ENCODE measurements around the gene ISG20.
"Not testable (repeated sequence)": the region's sequence is repeated elsewhere in the genome, so short reads cannot be mapped to it uniquely, and the experiment has no call there.

Gene ISG20

GRCh38 chr15:88637436-88637835 is 1.4 kb upstream of the ISG20 start:
- DNase-seq = no peak

DNA sequence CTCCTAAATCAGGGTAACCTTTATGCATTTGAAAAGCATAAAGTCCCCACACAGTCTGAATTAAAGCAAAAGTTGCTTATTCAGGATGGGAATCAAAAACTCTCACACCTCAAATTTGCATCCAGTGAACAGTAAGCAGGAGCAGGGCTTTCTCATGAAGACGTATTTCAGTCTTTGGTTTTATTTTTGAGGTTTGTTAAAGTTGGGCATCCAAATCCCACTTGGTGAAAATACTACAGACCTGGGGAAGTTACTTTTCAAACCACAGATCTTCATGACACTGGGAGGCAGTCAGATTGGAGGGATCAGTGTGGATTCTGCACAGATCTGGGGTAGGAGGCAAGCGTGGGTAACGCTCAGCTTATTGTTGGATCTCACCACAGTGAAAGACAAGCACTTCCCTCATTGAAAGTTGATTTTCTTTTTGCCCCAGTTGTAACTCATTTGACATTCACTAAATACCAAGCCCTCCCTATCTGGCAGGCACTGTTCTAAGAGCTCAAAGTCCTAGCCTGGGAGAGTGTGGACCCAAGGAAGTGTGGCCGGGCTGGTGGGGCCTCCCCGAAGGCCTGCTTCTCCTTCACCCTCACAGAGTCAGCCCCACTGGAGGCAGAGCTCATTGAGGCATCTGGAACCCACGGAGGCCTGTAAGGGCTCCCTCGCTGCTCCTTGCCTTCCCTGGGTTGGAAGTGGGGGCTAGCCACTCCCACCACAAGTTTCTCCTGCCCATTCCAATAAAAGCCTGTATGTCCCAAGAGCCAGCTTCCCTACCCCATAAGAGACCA is 783 bp upstream of the ISG20 start:
- no peak for DNase-seq

- no peak for DNase-seq
These were observed 3.2 kb downstream of the ISG20 start for GRCh38 chr15:88641959-88642452.

- not testable (repeated sequence) for DNase-seq
These were observed 3.7 kb downstream of the ISG20 start for GRCh38 chr15:88642514-88642913.

GRCh38 chr15:88644741-88645140 is 5.9 kb downstream of the ISG20 start:
- no peak for DNase-seq

- no peak for DNase-seq
These were observed 6.6 kb downstream of the ISG20 start for GRCh38 chr15:88645171-88646087.

DNA sequence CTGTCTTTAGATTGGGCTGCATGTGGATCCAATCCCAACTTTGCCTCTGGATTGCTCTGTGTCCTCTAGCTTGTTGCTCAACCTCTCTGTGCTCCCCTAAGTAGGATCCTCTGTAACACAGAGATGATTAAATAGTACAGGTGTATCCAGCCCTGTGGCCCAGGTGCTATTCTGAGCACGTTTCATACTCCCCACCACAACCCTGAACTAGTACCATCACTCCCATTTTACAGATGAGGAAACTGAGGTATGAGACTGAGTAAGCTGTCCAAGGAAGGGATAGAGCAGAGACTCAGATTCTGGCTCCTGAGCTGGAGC is 7.2 kb downstream of the ISG20 start:
- no peak for DNase-seq

- DNase-seq = no peak
These were observed 8.1 kb downstream of the ISG20 start for GRCh38 chr15:88646951-88647350.

GRCh38 chr15:88647351-88648105 is 8.7 kb downstream of the ISG20 start:
- DNase-seq = no peak

DNA sequence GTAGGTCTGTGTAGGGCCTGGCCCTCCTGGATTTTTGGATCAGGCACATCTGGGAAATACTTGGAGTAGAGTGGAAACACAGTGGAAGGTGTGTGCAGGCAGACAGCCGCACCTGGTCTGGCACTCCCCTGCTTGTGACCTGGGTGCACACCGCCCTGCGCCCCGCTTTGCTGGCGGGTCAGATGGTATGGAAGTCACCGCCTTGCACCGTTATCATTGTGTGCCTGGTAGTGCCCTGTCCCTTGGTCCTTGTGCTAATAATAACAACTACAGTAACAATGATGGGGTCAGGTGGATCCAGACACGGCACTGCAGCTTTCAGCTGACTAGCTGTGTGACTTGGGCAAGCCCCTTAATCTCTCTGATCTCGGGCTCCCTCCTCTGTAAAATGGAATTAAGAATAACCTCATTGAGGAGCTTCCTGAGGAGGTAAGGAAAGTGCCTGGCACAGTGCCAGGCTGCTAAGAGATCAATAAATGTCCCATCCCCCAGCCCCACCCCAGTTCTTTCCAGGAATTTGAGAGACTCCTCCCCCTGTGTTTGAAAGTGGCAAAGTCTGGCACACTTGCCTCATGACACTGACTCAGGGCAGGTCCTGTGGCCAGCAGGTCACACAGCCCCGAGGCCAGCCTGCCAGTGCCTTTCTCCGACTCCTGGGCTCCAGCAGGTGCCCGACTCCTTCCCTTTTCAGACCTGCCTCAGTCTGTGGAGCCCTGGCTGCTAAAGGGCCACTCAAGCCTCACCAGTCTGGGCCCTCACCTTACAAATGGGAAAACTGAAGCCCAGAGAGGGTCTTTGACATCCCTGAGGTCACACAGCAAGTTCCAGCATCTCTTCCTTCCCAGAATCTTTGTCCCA is 9.8 kb downstream of the ISG20 start:
- DNase-seq = no peak

DNA sequence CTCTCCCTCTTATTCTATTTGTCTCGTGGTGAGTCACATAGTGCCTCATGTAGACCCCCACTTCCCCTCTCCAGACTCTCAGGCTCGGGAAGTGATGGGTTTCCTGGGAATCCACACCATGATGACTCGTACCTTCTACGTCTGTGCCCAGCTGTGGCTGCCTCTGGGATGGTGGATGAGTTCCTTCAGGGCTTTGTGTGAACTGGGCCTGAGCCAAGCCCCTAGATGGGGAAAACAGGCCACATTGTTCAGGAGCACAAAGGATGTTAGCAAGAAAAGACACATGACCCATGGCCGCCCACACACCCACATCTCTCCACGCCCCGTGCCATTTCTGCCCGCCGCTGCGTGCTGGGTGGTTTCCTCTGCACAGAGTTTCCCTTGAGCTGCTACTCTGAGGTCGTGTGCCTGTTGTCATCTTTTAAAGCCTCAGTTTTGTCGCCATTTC is 10.5 kb downstream of the ISG20 start:
- no peak for DNase-seq

DNA sequence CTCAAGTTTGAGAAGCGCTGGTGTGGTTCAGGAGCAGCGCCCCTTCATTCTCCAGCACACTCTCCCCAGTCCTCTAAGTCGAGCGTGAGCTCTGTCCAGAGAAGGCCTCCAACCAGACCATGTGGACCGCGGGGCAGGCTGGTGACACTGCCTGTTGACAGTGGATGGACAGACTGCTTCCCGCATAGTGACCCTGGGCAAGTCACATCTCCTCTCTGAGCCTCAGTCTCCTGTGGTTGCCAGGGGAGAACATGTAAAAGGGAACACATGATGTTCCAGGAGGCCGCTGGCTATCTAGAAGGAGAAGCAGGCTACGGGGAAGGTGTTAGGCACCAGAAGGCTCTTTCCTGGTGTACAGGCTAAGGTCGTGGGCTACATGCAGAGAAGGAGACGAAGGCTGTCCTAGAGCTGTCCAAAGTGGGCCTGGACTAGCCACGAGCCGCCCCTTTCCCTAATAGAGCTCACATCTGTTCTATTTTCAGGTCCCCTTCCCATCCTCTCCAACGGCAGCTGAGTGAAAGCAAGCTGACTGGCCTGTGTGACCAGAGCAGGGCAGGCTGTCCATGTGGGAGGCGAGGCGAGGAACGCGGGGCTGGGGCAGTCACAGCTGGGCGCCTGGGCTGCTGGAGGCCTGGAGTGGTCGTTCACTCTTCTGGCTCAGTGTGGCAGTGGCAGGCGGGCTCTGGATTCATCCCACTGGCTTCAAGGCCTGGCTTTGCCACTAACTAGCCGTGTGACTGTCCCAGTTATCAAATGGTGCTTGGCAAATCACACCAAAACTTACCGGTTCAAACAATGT is 11.1 kb downstream of the ISG20 start:
- DNase-seq = no peak

DNA sequence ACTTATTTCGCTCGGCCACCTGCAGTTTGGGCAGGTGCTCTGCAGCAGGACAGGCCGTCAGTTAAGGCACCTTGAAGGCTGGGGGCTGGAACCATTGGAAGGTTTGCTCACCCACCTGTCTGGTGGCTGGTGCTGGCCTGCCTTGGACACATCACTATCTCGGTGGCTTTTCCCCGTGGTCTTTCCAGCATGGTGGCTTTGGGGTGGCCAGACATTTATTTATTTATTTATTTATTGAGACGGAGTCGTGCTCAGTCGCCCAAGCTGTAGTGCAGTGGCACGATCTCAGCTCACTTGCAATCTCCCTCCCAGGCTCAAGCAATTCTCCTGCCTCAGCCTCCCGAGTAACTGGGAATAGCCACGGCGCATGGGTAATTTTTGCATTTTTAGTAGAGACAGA is 11.7 kb downstream of the ISG20 start:
- DNase-seq = no peak

- no peak for DNase-seq
These were observed 12.4 kb downstream of the ISG20 start for GRCh38 chr15:88651136-88651732.

- DNase-seq = no peak
These were observed 13.2 kb downstream of the ISG20 start for GRCh38 chr15:88651971-88652370.

DNA sequence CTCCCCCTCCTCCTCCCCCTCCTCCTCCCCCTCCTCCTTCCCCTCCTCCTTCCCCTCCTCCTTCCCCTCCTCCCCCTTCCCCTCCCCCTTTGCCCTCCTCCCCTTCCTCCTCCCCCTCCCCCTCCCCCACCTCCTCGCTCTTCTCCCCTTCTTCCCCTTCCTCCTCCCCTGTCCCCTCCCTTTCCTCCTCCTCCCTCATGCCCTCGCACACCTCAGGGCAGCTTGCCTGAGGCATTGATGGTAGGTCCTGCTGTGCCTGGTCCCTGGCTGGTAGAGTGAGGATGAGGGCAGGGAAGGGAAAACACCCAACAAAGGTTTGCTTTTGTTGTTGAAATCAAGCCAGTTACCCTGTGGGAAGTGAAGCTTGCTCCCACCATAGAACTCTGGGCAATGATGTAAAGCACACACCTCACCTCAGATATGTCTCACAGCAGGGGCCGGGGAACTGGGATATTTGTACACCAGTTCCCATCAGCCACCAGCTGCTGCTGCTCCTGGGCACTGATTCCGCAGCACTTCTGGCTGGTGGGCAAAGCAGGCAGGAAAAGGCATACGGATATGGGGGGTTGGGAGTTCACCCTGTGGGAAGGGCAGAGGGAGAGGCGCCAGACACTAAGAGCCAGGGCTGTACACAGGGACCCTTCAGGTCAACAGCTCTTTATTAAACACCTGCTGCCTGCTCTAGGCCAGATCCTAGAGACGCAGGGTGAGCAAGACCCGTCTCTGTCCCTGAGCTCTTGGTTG is 13.8 kb downstream of the ISG20 start:
- DNase-seq = no peak

GRCh38 chr15:88653200-88654064 is 14.6 kb downstream of the ISG20 start:
- no peak for DNase-seq

DNA sequence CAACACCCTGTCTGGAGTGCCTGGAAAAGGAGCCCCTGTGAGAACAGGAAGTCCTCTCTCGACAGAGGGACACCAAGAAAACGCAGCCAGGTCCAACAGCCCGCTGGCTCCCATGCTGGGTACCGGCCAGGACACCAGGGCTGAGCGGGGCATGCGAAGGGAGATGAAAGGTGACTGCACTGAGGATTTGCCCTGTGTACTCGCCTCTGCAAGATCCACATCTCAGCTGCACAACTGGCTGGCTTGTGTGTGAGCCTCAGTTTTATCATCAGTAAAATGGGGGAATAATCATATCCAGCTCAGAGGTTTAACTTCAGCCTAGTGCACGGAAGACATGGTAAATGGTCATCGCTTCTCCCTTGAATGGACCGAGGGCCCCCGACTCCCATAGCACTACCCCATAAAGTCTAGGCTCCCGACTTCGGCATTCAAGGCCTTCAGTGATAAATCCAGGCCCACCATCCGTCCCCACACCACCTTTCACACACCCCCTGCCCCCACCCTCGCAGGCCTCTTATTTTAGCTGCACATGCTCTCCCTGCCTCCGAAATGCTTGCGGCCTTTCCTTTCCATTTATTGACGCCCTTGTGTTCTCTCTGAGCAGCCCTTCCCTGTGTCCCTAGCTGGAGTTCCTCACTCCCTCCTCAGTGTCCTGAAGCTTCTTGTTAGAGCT is 15.8 kb downstream of the ISG20 start:
- DNase-seq = no peak

Data from NCI-H1105 (cell line).